Measurements from ENCODE around the gene TRPV2. TPM values are rescaled to one million over a fixed set of nuclear protein-coding genes. Genes with fewer than 3 reads are reported as not detected.
"Not testable (repeated sequence)": the region's sequence is repeated elsewhere in the genome, so short reads cannot be mapped to it uniquely, and the experiment has no call there.

The TRPV2 gene
- total RNA-seq, 1 donor from 2014 or later, result 14.5 TPM

GRCh38 chr17:16435925-16436886, 20.8 kb downstream of the TRPV2 start:
- no peak for DNase-seq (ENCODE audit: low read depth)

- no peak for DNase-seq (ENCODE audit: low read depth)
These were observed 21.7 kb downstream of the TRPV2 start for GRCh38 chr17:16437083-16437482.

- DNase-seq (ENCODE audit: low read depth), result no peak
These were observed 22.8 kb downstream of the TRPV2 start for GRCh38 chr17:16438173-16438556.

GRCh38 chr17:16438557-16439302, 23.4 kb downstream of the TRPV2 start:
- DNase-seq (ENCODE audit: low read depth), result peak; percentile 98

- peak; percentile 50 for DNase-seq (ENCODE audit: low read depth)
These were observed 24.0 kb downstream of the TRPV2 start for GRCh38 chr17:16439303-16439791.

GRCh38 chr17:16439811-16440351, 24.5 kb downstream of the TRPV2 start:
- DNase-seq (ENCODE audit: low read depth), result peak; percentile 31

- DNase-seq (ENCODE audit: low read depth), result not testable (repeated sequence)
These were observed 25.0 kb downstream of the TRPV2 start for GRCh38 chr17:16440354-16440753.

- DNase-seq (ENCODE audit: low read depth), result no peak
These were observed 25.7 kb downstream of the TRPV2 start for GRCh38 chr17:16440901-16441629.

GRCh38 chr17:16442141-16442540, 26.8 kb downstream of the TRPV2 start:
- DNase-seq (ENCODE audit: low read depth), result no peak

- DNase-seq (ENCODE audit: low read depth), result no peak
These were observed 27.5 kb downstream of the TRPV2 start for GRCh38 chr17:16442594-16443510.

- DNase-seq (ENCODE audit: low read depth), result no peak
These were observed 28.3 kb downstream of the TRPV2 start for GRCh38 chr17:16443511-16444257.

GRCh38 chr17:16444258-16444886, 29.0 kb downstream of the TRPV2 start:
- no peak for DNase-seq (ENCODE audit: low read depth)

GRCh38 chr17:16446338-16446983, 31.1 kb downstream of the TRPV2 start:
- DNase-seq (ENCODE audit: low read depth), result no peak

GRCh38 chr17:16447676-16448075, 32.3 kb downstream of the TRPV2 start:
- no peak for DNase-seq (ENCODE audit: low read depth)

GRCh38 chr17:16448490-16448889, 33.1 kb downstream of the TRPV2 start:
- DNase-seq (ENCODE audit: low read depth), result no peak

GRCh38 chr17:16449121-16449570, 33.8 kb downstream of the TRPV2 start:
- no peak for DNase-seq (ENCODE audit: low read depth)

GRCh38 chr17:16450028-16450427, 34.7 kb downstream of the TRPV2 start:
- DNase-seq (ENCODE audit: low read depth), result no peak

- DNase-seq (ENCODE audit: low read depth), result not testable (repeated sequence)
These were observed 36.9 kb downstream of the TRPV2 start for GRCh38 chr17:16452268-16452667.

- no peak for DNase-seq (ENCODE audit: low read depth)
These were observed 38.1 kb downstream of the TRPV2 start for GRCh38 chr17:16453493-16453851.
